ENCODE measurements around the gene SORL1. TPM values are rescaled to one million over a fixed set of nuclear protein-coding genes. Genes with fewer than 3 reads are reported as not detected.

SORL1 gene
- total RNA-seq, 1 donor from 2014 or later: 38.3 TPM

GRCh38 chr11:121671283-121672168 lies 219.4 kb downstream of the SORL1 start:
- peak overlapping the region in 1 of 2 donors; percentile 17 for H3K4me3 ChIP-seq
- H3K27me3 ChIP-seq: no peaks in the 10 kb centered on the region
- TF ChIP-seq CTCF (IDR thresholded peaks at IDR 0.05) (no peak), POLR2A (IDR thresholded peaks at IDR 0.05) (no peak), POLR2AphosphoS5 (IDR thresholded peaks at IDR 0.05; ENCODE audit: insufficient read depth in 1 of 2, low read depth in 1 of 2) (no peak)
- no peaks in the 10 kb centered on the region for H3K9me3 ChIP-seq
- no peaks in the 10 kb centered on the region for H3K36me3 ChIP-seq
- peaks cover 11% of the 10 kb centered on the region for H3K4me1 ChIP-seq
- peak in 1 of 2 donors; percentile 84 for DNase-seq (ENCODE audit: extremely low spot score in 2 of 2)
- intact Hi-C loops (cut with DNase I): loop anchor here (10.0 kb wide), 1 partner anchor 53 kb away; no protein-coding TSS in a partner anchor
- peak overlapping the region; percentile 51 for H3K27ac ChIP-seq

GRCh38 chr11:121672630-121673487 lies 220.7 kb downstream of the SORL1 start:
- H3K27ac ChIP-seq: no peak overlapping the region
- peaks cover 11% of the 10 kb centered on the region for H3K4me1 ChIP-seq
- intact Hi-C loops (cut with DNase I): loop anchor here (10.0 kb wide), 1 partner anchor 52 kb away; no protein-coding TSS in a partner anchor
- H3K36me3 ChIP-seq: no peaks in the 10 kb centered on the region
- TF ChIP-seq POLR2A (IDR thresholded peaks at IDR 0.05) (no peak), POLR2AphosphoS5 (IDR thresholded peaks at IDR 0.05; ENCODE audit: insufficient read depth in 1 of 2, low read depth in 1 of 2) (no peak), CTCF (IDR thresholded peaks at IDR 0.05) (no peak)
- no peaks in the 10 kb centered on the region for H3K9me3 ChIP-seq
- no peaks in the 10 kb centered on the region for H3K27me3 ChIP-seq
- DNase-seq (ENCODE audit: extremely low spot score in 2 of 2): peak in 1 of 2 donors; percentile 75
- no peak overlapping the region for H3K4me3 ChIP-seq

GRCh38 chr11:121681550-121682268 lies 229.6 kb downstream of the SORL1 start:
- H3K9me3 ChIP-seq: no peaks in the 10 kb centered on the region
- intact Hi-C loops (cut with DNase I): no loop called here
- H3K4me1 ChIP-seq: no peaks in the 10 kb centered on the region
- TF ChIP-seq POLR2A (IDR thresholded peaks at IDR 0.05): no peak
- no peak for TF ChIP-seq CTCF (IDR thresholded peaks at IDR 0.05)
- TF ChIP-seq POLR2AphosphoS5 (IDR thresholded peaks at IDR 0.05; ENCODE audit: insufficient read depth in 1 of 2, low read depth in 1 of 2): no peak
- no peak for DNase-seq (ENCODE audit: extremely low spot score in 2 of 2)
- no peak overlapping the region for H3K27ac ChIP-seq
- no peaks in the 10 kb centered on the region for H3K36me3 ChIP-seq
- H3K4me3 ChIP-seq: no peak overlapping the region
- no peaks in the 10 kb centered on the region for H3K27me3 ChIP-seq

Other genes with a start within 250 kb of the SORL1 start
- gene SC5D, start 159.5 kb upstream of the SORL1 start, total RNA-seq: 86.7 TPM